GM19463 (cell line): ENCODE data around the gene ADIPOQ.
"Not testable (repeated sequence)": the region's sequence is repeated elsewhere in the genome, so short reads cannot be mapped to it uniquely, and the experiment has no call there.

ENCODE experiments used
- ATAC-seq: cut with Tn5 transposase; IDR thresholded peaks from one replicate; pipeline ENCODE4 v1.9.1; 2021; ENCODE audit warnings: mild to moderate bottlenecking, moderate library complexity; ENCODE audit not compliant: unreplicated experiment

ADIPOQ gene

GRCh38 chr3:186826410-186826975 is 16.0 kb upstream of the ADIPOQ start:
- ATAC-seq, result no peak

- peak; percentile 85 for ATAC-seq
Measured at GRCh38 chr3:186826976-186827857, 15.3 kb upstream of the ADIPOQ start.

GRCh38 chr3:186828340-186828739 is 14.2 kb upstream of the ADIPOQ start:
- ATAC-seq, result no peak

GRCh38 chr3:186831798-186832197 is 10.7 kb upstream of the ADIPOQ start:
- ATAC-seq, result no peak

- no peak for ATAC-seq
Measured at GRCh38 chr3:186832276-186832675, 10.2 kb upstream of the ADIPOQ start.

- ATAC-seq, result no peak
Measured at GRCh38 chr3:186839874-186840641, 2.5 kb upstream of the ADIPOQ start.

- ATAC-seq, result no peak
Measured at GRCh38 chr3:186841620-186842019, 890 bp upstream of the ADIPOQ start.

- no peak for ATAC-seq
Measured at GRCh38 chr3:186843039-186843432, 526 bp downstream of the ADIPOQ start.

- ATAC-seq, result no peak
Measured at GRCh38 chr3:186844908-186845307, 2.4 kb downstream of the ADIPOQ start.

GRCh38 chr3:186845756-186846155 is 3.2 kb downstream of the ADIPOQ start:
- ATAC-seq, result no peak

GRCh38 chr3:186847437-186847836 is 4.9 kb downstream of the ADIPOQ start:
- ATAC-seq, result no peak

- no peak for ATAC-seq
Measured at GRCh38 chr3:186849374-186849975, 7.0 kb downstream of the ADIPOQ start.

GRCh38 chr3:186851835-186852234 is 9.3 kb downstream of the ADIPOQ start:
- ATAC-seq, result not testable (repeated sequence)

GRCh38 chr3:186852994-186853393 is 10.5 kb downstream of the ADIPOQ start:
- ATAC-seq, result no peak

- no peak for ATAC-seq
Measured at GRCh38 chr3:186854146-186854545, 11.6 kb downstream of the ADIPOQ start.

- no peak for ATAC-seq
Measured at GRCh38 chr3:186854954-186855353, 12.4 kb downstream of the ADIPOQ start.

GRCh38 chr3:186857743-186858142 is 15.2 kb downstream of the ADIPOQ start:
- no peak for ATAC-seq

- ATAC-seq, result not testable (repeated sequence)
Measured at GRCh38 chr3:186865215-186865853, 22.8 kb downstream of the ADIPOQ start.

- ATAC-seq, result not testable (repeated sequence)
Measured at GRCh38 chr3:186866095-186866494, 23.6 kb downstream of the ADIPOQ start.

GRCh38 chr3:186869253-186870100 is 27.0 kb downstream of the ADIPOQ start:
- ATAC-seq, result no peak
